Mesenchymal stem cell (in vitro differentiated cells and primary cell): Measurements from ENCODE around the gene ZNF790. TPM values are rescaled to one million over a fixed set of nuclear protein-coding genes. Genes with fewer than 3 reads are reported as not detected.

ENCODE experiments used
- DNase-seq: peaks from one replicate; pipeline ENCODE4 v3.0.0-alpha.2; 2013
- H2AFZ ChIP-seq: one replicate; pipeline ENCODE4 v1.6.1; 2013; ENCODE audit warnings: low read depth, mild to moderate bottlenecking, control low read depth, inconsistent platforms, low read length, moderate library complexity
- H2AK5ac ChIP-seq: 2 replicates; pipeline ENCODE4 v1.6.1; 2013; ENCODE audit warnings: low read length, moderate library complexity, mild to moderate bottlenecking, inconsistent platforms; ENCODE audit not compliant: severe bottlenecking
- H2BK120ac ChIP-seq: one replicate; pipeline ENCODE4 v1.6.1; 2013; ENCODE audit warnings: low read depth, mild to moderate bottlenecking, inconsistent platforms, low read length, moderate library complexity
- H2BK12ac ChIP-seq, 2 experiments: one replicate each; pipeline ENCODE4 v1.6.1; 2013; ENCODE audit warnings: inconsistent platforms in 2 of 2, low read length in 2 of 2, mild to moderate bottlenecking in 2 of 2, moderate library complexity in 2 of 2, control low read depth in 1 of 2
- H2BK15ac ChIP-seq: one replicate; pipeline ENCODE4 v1.6.1; 2013; ENCODE audit warnings: mild to moderate bottlenecking, low read depth, inconsistent platforms; ENCODE audit not compliant: poor library complexity, severe bottlenecking
- H2BK5ac ChIP-seq: 2 replicates; pipeline ENCODE4 v1.6.1; 2013; ENCODE audit warnings: low read depth, mild to moderate bottlenecking, low read length, control low read depth, inconsistent platforms; ENCODE audit not compliant: poor library complexity, severe bottlenecking
- H3K14ac ChIP-seq, 2 experiments: one replicate each; pipeline ENCODE4 v1.6.1; 2013; ENCODE audit warnings: inconsistent platforms in 2 of 2, low read length in 2 of 2, control low read depth in 1 of 2, mild to moderate bottlenecking in 1 of 2, moderate library complexity in 1 of 2
- H3K18ac ChIP-seq, 2 experiments: one replicate each; pipeline ENCODE4 v1.6.1; 2013; ENCODE audit warnings: inconsistent platforms in 2 of 2, low read length in 2 of 2, control low read depth in 1 of 2, low read depth in 1 of 2, mild to moderate bottlenecking in 1 of 2
- H3K23ac ChIP-seq, 2 experiments: one replicate each; pipeline ENCODE4 v1.6.1; 2013; ENCODE audit warnings: inconsistent platforms in 2 of 2, low read length in 2 of 2, mild to moderate bottlenecking in 2 of 2, moderate library complexity in 2 of 2, control low read depth in 1 of 2
- H3K27ac ChIP-seq: 2 replicates; pipeline ENCODE4 v1.5.1; 2013; ENCODE audit warnings: mild to moderate bottlenecking, moderate library complexity, low read length, control low read depth, inconsistent platforms; ENCODE audit not compliant: poor library complexity, severe bottlenecking
- H3K27me3 ChIP-seq, 2 experiments: 2 replicates each; pipeline versions ENCODE4 v1.6.1 to v1.7.0; 2013; ENCODE audit warnings: low read length in 2 of 2, mild to moderate bottlenecking in 2 of 2, moderate library complexity in 2 of 2, control low read depth in 1 of 2, inconsistent platforms in 1 of 2; ENCODE audit not compliant: control insufficient read depth in 1 of 2, insufficient read depth in 1 of 2
- H3K36me3 ChIP-seq, 2 experiments: 2 replicates each; pipeline versions ENCODE4 v1.6.1 to v1.7.0; 2013; ENCODE audit warnings: low read length in 2 of 2, control low read depth in 1 of 2, inconsistent platforms in 1 of 2, low read depth in 1 of 2, mild to moderate bottlenecking in 1 of 2; ENCODE audit not compliant: insufficient read depth in 2 of 2, control insufficient read depth in 1 of 2
- H3K4ac ChIP-seq, 2 experiments: one replicate each; pipeline ENCODE4 v1.6.1; 2013; ENCODE audit warnings: inconsistent platforms in 2 of 2, low read length in 2 of 2, mild to moderate bottlenecking in 2 of 2, moderate library complexity in 2 of 2, control low read depth in 1 of 2, low read depth in 1 of 2
- H3K4me1 ChIP-seq: 2 replicates; pipeline ENCODE4 v1.6.1; 2013; ENCODE audit warnings: low read depth, low read length, control low read depth; ENCODE audit not compliant: control insufficient read depth, insufficient read depth
- H3K4me2 ChIP-seq: 2 replicates; pipeline ENCODE4 v1.6.1; 2013; ENCODE audit warnings: low read length, mild to moderate bottlenecking, inconsistent platforms; ENCODE audit not compliant: poor library complexity, severe bottlenecking
- H3K4me3 ChIP-seq, 2 experiments: 2 replicates each; pipeline versions ENCODE4 v1.5.1 to v1.7.0; 2013; ENCODE audit warnings: low read length in 2 of 2, mild to moderate bottlenecking in 2 of 2, control low read depth in 1 of 2, low read depth in 1 of 2; ENCODE audit not compliant: insufficient read depth in 1 of 2
- H3K79me1 ChIP-seq: replicated peaks from 2 replicates; pipeline ENCODE4 v1.6.1; 2013; ENCODE audit warnings: mild to moderate bottlenecking, control low read depth, low read length, inconsistent platforms; ENCODE audit not compliant: poor library complexity, severe bottlenecking
- H3K9ac ChIP-seq: 2 replicates; pipeline ENCODE4 v1.7.0; 2013; ENCODE audit warnings: mild to moderate bottlenecking, low read length, moderate library complexity
- H3K9me3 ChIP-seq: 2 replicates; pipeline ENCODE4 v1.7.0; 2013; ENCODE audit warnings: mild to moderate bottlenecking, low read length; ENCODE audit not compliant: control insufficient read depth
- H4K8ac ChIP-seq: one replicate; pipeline ENCODE4 v1.6.1; 2013; ENCODE audit warnings: inconsistent platforms, mild to moderate bottlenecking, low read length, moderate library complexity
- H4K91ac ChIP-seq: one replicate; pipeline ENCODE4 v1.6.1; 2013; ENCODE audit warnings: mild to moderate bottlenecking, low read length, inconsistent platforms
- WGBS: methylation state at CpG from one replicate; pipeline ENCODE4 v1.1.7; 2013; ENCODE audit warnings: mixed read lengths; 5-methylcytosine and 5-hydroxymethylcytosine counted together
- polyA plus RNA-seq, 2 experiments: library from polyadenylated mRNA; stranded (reverse); fragments of 200-250 nt; gene quantifications; one replicate each; pipeline ENCODE4 v1.2.3, GENCODE V29; 2013

Gene ZNF790
- 2.4 TPM for polyA plus RNA-seq (2013, experiment 1 of 2)
- polyA plus RNA-seq (2013, experiment 2 of 2) = 2.3 TPM

GRCh38 chr19:36837906-36838783, at the start of gene ZNF790:
Gene ZNF790, minus strand, starts transcription at chr19:36838387. Its CDS starts 12,768 bp downstream, at chr19:36825619.
- peak within 1 kb of the TSS; percentile 89 for H3K4me2 ChIP-seq
- H2AK5ac ChIP-seq = no peak within 1 kb of the TSS
- H3K9ac ChIP-seq = peak within 1 kb of the TSS; percentile 94
- H3K18ac ChIP-seq = peak within 1 kb of the TSS; percentile 55 to 72
- H2BK15ac ChIP-seq = peak within 1 kb of the TSS; percentile 15
- H3K4me3 ChIP-seq = peak within 1 kb of the TSS; percentile 78 to 93
- no peak within 1 kb of the TSS for H2BK5ac ChIP-seq
- H4K8ac ChIP-seq = peak within 1 kb of the TSS; percentile 94
- H3K9me3 ChIP-seq = peaks cover 38% of the 10 kb centered on the region
- peaks cover 4% of the 10 kb centered on the region for H3K4me1 ChIP-seq
- no peaks in the 10 kb centered on the region for H3K27me3 ChIP-seq
- peak within 1 kb of the TSS; percentile 22 for H2BK120ac ChIP-seq
- H3K23ac ChIP-seq = no peak within 1 kb of the TSS
- H2BK12ac ChIP-seq = no peak within 1 kb of the TSS
- peak within 1 kb of the TSS; percentile 47 to 79 for H3K4ac ChIP-seq
- DNase-seq = peak; percentile 96
- peaks cover 8 to 24% of the 10 kb centered on the region in 2 experiments for H3K36me3 ChIP-seq
- H2AFZ ChIP-seq = peak within 1 kb of the TSS; percentile 64
- WGBS = under 1% methylated on average over 56 of the region's 56 CpGs
- peaks cover 25% of the 10 kb centered on the region for H3K79me1 ChIP-seq
- H3K14ac ChIP-seq = peak within 1 kb of the TSS in 1 of 2 experiments; percentile 57
- H3K27ac ChIP-seq = peak within 1 kb of the TSS; percentile 77
- H4K91ac ChIP-seq = peak within 1 kb of the TSS; percentile 64

- Histone ChIP-seq H2AK5ac (no peak overlapping the region), H3K79me1 (no peaks in the 10 kb centered on the region), H3K4me1 (no peaks in the 10 kb centered on the region), H3K9me3 (peaks cover 99% of the 10 kb centered on the region), H3K4ac (no peak overlapping the region), H2BK120ac (no peak overlapping the region), H3K36me3 (peaks cover 16 to 53% of the 10 kb centered on the region in 2 experiments), H4K8ac (no peak overlapping the region), H3K14ac (no peak overlapping the region), H2BK12ac (no peak overlapping the region), H2BK5ac (no peak overlapping the region), H3K4me2 (no peak overlapping the region), H2BK15ac (no peak overlapping the region), H3K27ac (no peak overlapping the region), H2AFZ (no peak overlapping the region), H3K23ac (no peak overlapping the region), H3K27me3 (no peaks in the 10 kb centered on the region), H4K91ac (no peak overlapping the region), H3K9ac (no peak overlapping the region), H3K18ac (no peak overlapping the region), H3K4me3 (peak overlapping the region in 1 of 2 experiments; percentile 67)
- WGBS = 98% methylated on average over 10 of the region's 10 CpGs
- DNase-seq = peak; percentile 14
Measured at GRCh38 chr19:36876993-36877938, 39.1 kb upstream of the ZNF790 start.

GRCh38 chr19:36851898-36852297, 13.7 kb upstream of the ZNF790 start:
- peaks cover 22% of the 10 kb centered on the region for H3K79me1 ChIP-seq
- no peak overlapping the region for H3K4ac ChIP-seq
- H2BK15ac ChIP-seq = no peak overlapping the region

More at GRCh38 chr19:36851898-36852297, 13.7 kb upstream of the ZNF790 start:
- Histone ChIP-seq H3K36me3 (peaks cover 10 to 21% of the 10 kb centered on the region in 2 experiments), H3K9me3 (peaks cover 36% of the 10 kb centered on the region), H3K14ac (no peak overlapping the region), H3K4me3 (peak overlapping the region in 1 of 2 experiments; percentile 95), H2AK5ac (no peak overlapping the region), H3K4me2 (no peak overlapping the region), H2BK5ac (no peak overlapping the region), H2AFZ (no peak overlapping the region), H3K23ac (no peak overlapping the region), H4K91ac (no peak overlapping the region), H3K27me3 (no peaks in the 10 kb centered on the region), H2BK120ac (no peak overlapping the region), H3K18ac (no peak overlapping the region), H2BK12ac (no peak overlapping the region), H3K9ac (peak overlapping the region; percentile 93), H3K4me1 (peaks cover 9% of the 10 kb centered on the region), H4K8ac (no peak overlapping the region), H3K27ac (no peak overlapping the region)
- DNase-seq = no peak
- 100% methylated on average over 3 of the region's 3 CpGs for WGBS
